AG09319 (cell line): ENCODE measurements around the gene MORN1.

Experiments
- DNase-seq: peaks from one replicate; pipeline ENCODE4 v3.0.0-alpha.2; 2010; ENCODE audit warnings: low read depth; ENCODE audit errors: extremely low read depth
- CTCF ChIP-seq: IDR thresholded peaks from 2 replicates; pipeline ENCODE4 v1.5.1; 2011; ENCODE audit warnings: low read depth, mild to moderate bottlenecking, inconsistent platforms, low read length, moderate library complexity

MORN1 gene

GRCh38 chr1:2286923-2287322 lies 104.4 kb downstream of the MORN1 start:
- DNase-seq: no peak

GRCh38 chr1:2284932-2285331 lies 106.4 kb downstream of the MORN1 start:
- no peak for DNase-seq
- TF ChIP-seq CTCF: no peak

More at GRCh38 chr1:2286923-2287322, 104.4 kb downstream of the MORN1 start:
- no peak for TF ChIP-seq CTCF

- no peak for TF ChIP-seq CTCF
Observed at GRCh38 chr1:2283991-2284895, 107.1 kb downstream of the MORN1 start.

GRCh38 chr1:2283371-2283990 lies 107.9 kb downstream of the MORN1 start:
- no peak for TF ChIP-seq CTCF

More at GRCh38 chr1:2283991-2284895, 107.1 kb downstream of the MORN1 start:
- DNase-seq: no peak

GRCh38 chr1:2282556-2283270 lies 108.6 kb downstream of the MORN1 start:
- DNase-seq: no peak
- TF ChIP-seq CTCF: no peak

More at GRCh38 chr1:2283371-2283990, 107.9 kb downstream of the MORN1 start:
- DNase-seq: no peak

GRCh38 chr1:2279817-2280216 lies 111.5 kb downstream of the MORN1 start:
- DNase-seq: no peak
- TF ChIP-seq CTCF: no peak
